GM19043 (cell line): ENCODE results near the gene SNRPA1.

ENCODE experiments used
- ATAC-seq: cut with Tn5 transposase; IDR thresholded peaks from one replicate; pipeline ENCODE4 v1.9.1; 2021; ENCODE audit warnings: low read depth; ENCODE audit not compliant: unreplicated experiment

SNRPA1 gene

DNA sequence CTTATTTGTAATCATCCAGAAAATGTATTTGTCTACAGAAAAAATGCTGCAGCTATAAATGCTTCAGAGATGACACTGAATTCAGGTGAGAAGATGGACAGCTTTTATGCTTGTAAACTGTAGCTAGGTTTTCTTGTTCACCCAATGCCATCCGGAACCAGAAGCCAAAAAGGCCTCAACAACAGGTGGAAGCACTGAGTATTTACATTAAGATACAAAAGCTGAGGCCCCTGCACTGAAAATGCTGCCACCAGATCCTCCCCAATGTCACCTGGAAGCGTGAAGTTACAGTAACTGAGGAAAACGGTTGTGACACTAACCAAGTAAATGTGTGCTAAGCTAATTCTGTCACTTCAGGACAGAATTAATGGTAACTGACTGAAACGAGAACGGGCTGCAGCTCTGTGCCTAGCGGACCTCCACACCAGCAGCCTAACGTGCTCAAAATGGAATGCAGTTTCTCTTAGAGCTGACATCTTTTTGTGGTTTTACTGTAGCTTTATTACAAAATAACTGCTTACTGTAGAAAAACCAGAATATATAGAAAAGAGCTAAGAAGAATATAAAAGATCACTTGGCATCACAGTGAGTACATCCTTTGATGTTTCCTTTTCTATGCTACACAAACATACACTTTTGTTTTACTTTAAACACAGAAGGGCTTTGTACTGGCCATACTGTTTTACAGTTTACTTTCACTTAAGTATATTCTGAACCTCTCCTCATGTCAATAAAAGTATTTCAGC, 50.8 kb downstream of the SNRPA1 start:
- ATAC-seq, result no peak

DNA sequence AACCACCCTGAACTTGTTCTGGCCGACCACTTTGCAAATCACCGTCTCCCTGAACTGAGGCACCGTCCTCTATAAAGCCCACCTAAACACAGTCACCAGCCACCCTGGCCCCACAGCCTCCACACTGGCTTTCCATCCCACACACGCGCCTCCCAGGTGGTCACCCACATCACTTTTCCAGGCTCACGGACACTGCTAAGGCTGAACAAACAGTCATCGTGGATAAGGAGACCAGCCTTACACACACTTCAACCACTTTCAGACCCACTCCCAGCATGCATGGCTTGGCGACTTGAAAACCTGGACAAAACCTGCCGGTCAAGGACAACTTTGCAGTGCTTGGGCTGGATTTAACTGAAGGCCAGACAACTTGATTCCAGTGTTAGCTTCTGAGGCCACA, 51.6 kb downstream of the SNRPA1 start:
- no peak for ATAC-seq

DNA sequence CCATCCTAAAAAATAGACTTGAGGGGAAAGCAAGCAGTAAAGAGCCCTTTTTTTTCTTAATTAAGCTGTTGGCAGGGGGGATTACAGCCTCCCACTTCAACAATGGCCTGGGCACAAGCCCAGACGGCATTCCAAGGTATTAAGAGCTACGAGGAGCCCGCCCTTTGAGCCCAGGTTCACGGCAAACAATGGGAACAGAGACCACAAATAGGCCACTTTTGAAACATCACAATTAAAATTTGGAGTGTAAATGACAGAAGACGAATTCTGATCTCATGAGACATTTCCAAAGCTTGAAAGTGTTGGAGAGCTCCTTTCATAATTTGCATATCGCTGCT, 52.1 kb downstream of the SNRPA1 start:
- ATAC-seq, result no peak

DNA sequence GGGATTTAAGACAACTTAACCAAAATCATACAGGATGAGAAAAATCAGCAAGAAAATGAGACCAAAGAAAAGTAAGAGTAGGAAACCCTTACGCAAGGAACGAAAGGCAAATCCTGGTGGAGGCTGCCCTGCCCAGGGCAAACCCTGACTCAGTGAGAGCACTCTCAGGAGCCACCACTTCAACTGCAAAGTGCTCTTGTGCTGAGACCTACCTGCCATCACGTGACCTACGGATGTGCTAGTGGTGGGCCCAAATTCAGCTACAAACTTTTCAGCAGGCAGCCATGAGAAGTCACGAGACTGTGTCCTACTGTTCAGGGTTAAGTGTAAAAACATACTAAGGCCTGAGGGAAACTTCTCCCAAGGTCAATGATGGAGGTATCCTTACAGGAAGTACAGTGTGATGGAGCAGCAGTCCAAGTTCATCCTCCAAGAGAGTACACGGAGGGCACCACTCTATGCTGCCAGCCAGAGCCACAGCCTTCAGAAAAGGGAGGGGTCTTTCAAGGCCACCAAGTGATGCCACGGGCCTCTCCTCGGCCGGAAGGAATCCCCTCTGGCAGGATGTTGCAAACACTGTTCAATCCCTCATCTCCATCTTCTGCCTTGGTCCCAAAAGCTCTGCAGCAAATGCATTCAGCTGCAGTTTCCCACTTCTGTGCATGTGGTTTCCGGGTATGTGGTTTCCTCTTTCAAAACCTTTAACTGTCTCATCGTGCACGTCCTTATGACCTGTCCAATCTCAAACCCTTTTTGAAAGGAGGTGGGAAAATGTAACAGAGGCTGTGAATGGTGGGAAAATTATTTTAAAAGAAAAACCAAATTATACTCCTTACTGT, 52.7 kb downstream of the SNRPA1 start:
- ATAC-seq, result peak; percentile 79

DNA sequence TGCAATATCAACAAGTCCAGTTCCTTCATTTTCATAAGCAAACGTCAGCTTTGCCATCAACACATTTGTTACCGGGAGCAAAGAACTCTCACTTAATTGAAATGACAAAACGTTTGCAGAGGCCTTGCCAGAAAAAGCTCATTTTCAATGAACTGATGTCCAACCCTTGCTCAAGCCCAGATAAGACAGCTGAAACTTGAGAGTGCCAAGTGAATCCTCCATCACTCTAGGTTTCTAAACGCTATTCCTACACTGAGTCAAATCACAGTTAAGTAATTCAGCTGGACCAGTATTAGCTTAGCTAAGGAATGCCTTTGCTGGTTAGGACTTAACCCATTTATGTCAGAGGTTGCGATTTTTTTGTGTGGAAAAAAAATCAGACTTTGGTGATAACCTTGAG, 54.7 kb downstream of the SNRPA1 start:
- no peak for ATAC-seq

DNA sequence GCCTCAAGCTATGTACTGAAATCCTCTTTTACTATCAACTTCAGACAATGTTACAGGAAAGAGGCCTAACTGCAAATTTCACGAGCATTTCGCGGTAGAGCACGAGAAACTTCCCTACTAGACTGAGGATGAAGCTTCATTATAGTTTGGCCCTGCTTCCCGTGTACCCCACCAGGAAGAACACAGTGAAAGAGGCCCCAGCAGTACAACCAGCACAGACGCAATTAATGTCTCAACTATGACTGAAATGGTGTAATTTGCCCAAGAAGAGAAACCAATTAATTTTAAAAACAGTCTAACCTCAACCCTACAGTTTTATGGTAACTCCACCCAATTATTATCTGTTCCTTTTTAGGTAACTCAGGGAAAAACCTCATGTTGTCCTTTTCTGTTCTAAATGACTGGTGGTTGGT, 55.3 kb downstream of the SNRPA1 start:
- ATAC-seq, result no peak

DNA sequence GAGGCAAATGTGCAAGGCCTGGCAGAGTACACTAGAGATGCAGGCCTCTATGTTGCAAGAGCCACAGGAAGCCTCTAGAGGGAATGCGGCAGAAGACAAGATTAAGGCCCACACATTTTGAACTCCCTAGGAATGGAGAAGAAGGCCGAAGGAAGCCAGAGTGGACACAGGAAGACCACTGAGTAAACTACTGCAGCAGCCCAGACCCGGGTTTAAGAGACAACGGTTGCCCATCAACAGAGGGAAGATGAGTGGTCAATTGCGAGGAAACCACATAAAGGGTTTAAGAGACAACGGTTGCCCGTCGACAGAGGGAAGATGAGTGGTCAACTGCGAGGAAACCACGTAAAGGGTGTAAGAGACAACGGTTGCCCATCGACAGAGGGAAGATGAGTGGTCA, 57.8 kb downstream of the SNRPA1 start:
- no peak for ATAC-seq

DNA sequence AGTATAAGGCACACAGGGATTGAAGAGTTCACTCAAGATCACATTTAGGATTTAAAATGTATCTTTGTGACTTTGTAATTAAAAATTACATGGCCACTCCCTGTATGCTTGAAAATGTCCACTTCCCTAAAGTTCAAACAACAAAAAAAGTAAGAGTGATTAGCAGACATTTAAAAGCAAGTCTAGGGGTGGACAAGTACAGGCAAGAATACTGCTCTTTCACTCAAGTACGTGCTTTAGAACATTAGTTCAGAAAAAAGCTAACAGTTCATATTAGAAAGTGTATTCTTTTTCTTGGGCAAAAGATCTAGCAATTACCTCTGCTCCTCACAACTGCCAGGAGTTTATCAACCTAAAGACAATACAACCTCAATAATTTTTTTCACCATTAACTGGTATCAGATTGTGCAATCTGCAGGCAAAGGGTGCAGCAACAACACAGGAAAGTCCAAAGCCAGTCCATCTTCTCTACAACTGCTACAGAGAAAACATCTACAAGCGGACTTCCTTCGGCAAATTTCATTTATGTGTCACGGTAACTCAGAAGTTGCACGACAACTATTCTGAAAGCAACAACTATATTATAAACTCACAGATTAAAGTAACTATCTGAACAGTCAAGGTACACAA, 61.3 kb downstream of the SNRPA1 start:
- no peak for ATAC-seq

DNA sequence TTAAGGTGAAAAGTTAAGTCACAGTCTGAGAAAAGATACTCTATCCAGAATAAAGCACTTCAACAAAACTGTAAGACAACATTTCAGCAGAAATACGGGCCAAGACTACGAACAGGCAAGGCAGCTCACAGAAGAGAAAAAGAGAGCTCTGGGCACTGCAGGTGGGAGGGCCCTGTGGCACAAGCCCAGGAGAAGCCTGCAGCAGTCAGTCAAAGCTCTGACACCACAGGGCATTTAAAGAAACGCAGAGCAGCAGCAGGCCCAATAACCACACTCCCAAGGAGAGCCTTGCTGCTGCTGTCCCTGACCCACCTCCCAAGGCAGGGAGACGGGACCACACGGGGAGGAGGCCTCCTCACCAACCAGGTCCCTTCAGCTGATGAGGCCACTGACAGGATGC, 62.4 kb downstream of the SNRPA1 start:
- no peak for ATAC-seq
